Peyer's patch (tissue), 4 donors: Measurements from ENCODE around the gene STMND1.

Experiments
- CTCF ChIP-seq, 6 experiments: fragments of 450-650 bp in 4 of 6; fragments of 200-600 bp in 2 of 6; sonication (generic) in 1 of 6; IDR thresholded peaks; one replicate each; pipeline ENCODE4 v1.5.1; 2017 to 2019; ENCODE audit warnings: antibody characterized with exemption in 6 of 6, mild to moderate bottlenecking in 3 of 6, moderate library complexity in 1 of 6
- POLR2A ChIP-seq, 2 donors: fragments of 450-650 bp; IDR thresholded peaks; one replicate each; pipeline ENCODE4 v1.5.1; 2017; ENCODE audit warnings: antibody characterized with exemption in 2 of 2, mild to moderate bottlenecking in 2 of 2, moderate library complexity in 2 of 2

GRCh38 chr6:17125407-17125806 is 23.6 kb downstream of the STMND1 start:
- TF ChIP-seq CTCF (IDR thresholded peaks at IDR 0.05) (no peak), POLR2A (IDR thresholded peaks at IDR 0.05) (no peak)
